Suprapubic skin (tissue), 4 donors: ENCODE results near the gene UNC93A. TPM values are rescaled to one million over a fixed set of nuclear protein-coding genes. Genes with fewer than 3 reads are reported as not detected.

Experiments used
- DNase-seq, 2 donors: peaks; one replicate each; pipeline ENCODE4 v3.0.0-alpha.2; 2019; ENCODE audit warnings: low spot score in 2 of 2
- H3K27ac ChIP-seq: fragments of 200-600 bp; sonication (generic); one replicate; pipeline ENCODE4 v1.5.1; 2019
- H3K27me3 ChIP-seq: fragments of 200-600 bp; sonication (generic); one replicate; pipeline ENCODE4 v1.5.1; 2019
- H3K36me3 ChIP-seq: fragments of 200-600 bp; sonication (generic); one replicate; pipeline ENCODE4 v1.5.1; 2019
- H3K4me1 ChIP-seq: fragments of 200-600 bp; sonication (generic); one replicate; pipeline ENCODE4 v1.5.1; 2019
- H3K4me3 ChIP-seq: fragments of 200-600 bp; sonication (generic); one replicate; pipeline ENCODE4 v1.5.1; 2019; ENCODE audit warnings: mild to moderate bottlenecking
- H3K9me3 ChIP-seq: fragments of 200-600 bp; sonication (generic); one replicate; pipeline ENCODE4 v1.5.1; 2019
- EP300 ChIP-seq: sonication (generic); formaldehyde crosslinking; IDR thresholded peaks from one replicate; pipeline ENCODE4 v1.6.1; 2017; ENCODE audit warnings: antibody characterized with exemption
- POLR2A ChIP-seq, 2 donors: fragments of 450-650 bp; IDR thresholded peaks; one replicate each; pipeline ENCODE4 v1.6.1; 2017; ENCODE audit warnings: antibody characterized with exemption in 2 of 2, mild to moderate bottlenecking in 2 of 2, moderate library complexity in 2 of 2
- POLR2AphosphoS5 ChIP-seq, 3 donors: sonication (generic); formaldehyde crosslinking; IDR thresholded peaks; one replicate each; pipeline ENCODE4 v1.6.1; 2017; ENCODE audit warnings: antibody characterized with exemption in 3 of 3
- WGBS: methylation state at CpG from one replicate; pipeline ENCODE4 v1.1.5; 2018; 5-methylcytosine and 5-hydroxymethylcytosine counted together
- total RNA-seq, 4 donors: library from RNA; depleted of rRNA; stranded (reverse); fragments of >200 nt; gene quantifications; one replicate each; pipeline ENCODE4 v1.1.0, GENCODE V29; 2016
- TF ChIP-seq, protein P1 (sequence below), 2 donors: fragments of 200-600 bp in 1 of 2; fragments of 450-650 bp in 1 of 2; sonication (generic) in 1 of 2; IDR thresholded peaks; one replicate each; pipeline ENCODE4 v1.5.1; 2016 to 2019; ENCODE audit warnings: antibody characterized with exemption in 2 of 2, mild to moderate bottlenecking in 1 of 2, moderate library complexity in 1 of 2

UNC93A gene
- total RNA-seq, 4 donors from 2014 or later: 16.1 to 41.7 (median 30.2) TPM

DNA sequence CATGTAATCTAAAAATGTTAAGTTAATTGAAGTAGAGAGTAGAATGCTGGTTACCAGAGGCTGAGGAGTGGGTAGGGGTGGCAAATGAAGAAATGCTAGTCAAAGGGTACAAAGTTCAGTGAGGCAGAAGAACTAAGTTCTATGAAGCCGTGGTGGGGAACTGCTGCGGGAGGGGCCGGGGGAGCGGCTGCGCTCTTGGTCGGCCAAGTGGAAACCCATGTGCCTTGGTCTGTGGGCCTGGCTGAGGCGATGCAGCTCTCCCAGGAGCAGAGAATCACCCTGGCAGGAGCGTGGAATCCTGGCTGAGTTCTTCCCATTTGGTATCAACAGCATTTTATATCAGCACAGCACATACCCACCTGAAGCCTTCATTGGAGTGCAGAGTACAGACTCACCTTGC, 56.1 kb downstream of the UNC93A start:
- 89% methylated on average over 8 of the region's 8 CpGs for WGBS
- no peak overlapping the region for H3K27ac ChIP-seq
- H3K9me3 ChIP-seq: no peaks in the 10 kb centered on the region
- no peak for TF ChIP-seq POLR2AphosphoS5 (IDR thresholded peaks at IDR 0.05)
- TF ChIP-seq, protein P1, sequence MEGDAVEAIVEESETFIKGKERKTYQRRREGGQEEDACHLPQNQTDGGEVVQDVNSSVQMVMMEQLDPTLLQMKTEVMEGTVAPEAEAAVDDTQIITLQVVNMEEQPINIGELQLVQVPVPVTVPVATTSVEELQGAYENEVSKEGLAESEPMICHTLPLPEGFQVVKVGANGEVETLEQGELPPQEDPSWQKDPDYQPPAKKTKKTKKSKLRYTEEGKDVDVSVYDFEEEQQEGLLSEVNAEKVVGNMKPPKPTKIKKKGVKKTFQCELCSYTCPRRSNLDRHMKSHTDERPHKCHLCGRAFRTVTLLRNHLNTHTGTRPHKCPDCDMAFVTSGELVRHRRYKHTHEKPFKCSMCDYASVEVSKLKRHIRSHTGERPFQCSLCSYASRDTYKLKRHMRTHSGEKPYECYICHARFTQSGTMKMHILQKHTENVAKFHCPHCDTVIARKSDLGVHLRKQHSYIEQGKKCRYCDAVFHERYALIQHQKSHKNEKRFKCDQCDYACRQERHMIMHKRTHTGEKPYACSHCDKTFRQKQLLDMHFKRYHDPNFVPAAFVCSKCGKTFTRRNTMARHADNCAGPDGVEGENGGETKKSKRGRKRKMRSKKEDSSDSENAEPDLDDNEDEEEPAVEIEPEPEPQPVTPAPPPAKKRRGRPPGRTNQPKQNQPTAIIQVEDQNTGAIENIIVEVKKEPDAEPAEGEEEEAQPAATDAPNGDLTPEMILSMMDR (IDR thresholded peaks at IDR 0.05): no peak
- TF ChIP-seq EP300: no peak
- no peak for TF ChIP-seq POLR2A (IDR thresholded peaks at IDR 0.05)
- peaks cover 20% of the 10 kb centered on the region for H3K4me1 ChIP-seq
- no peak for DNase-seq
- peaks cover 47% of the 10 kb centered on the region for H3K27me3 ChIP-seq
- H3K4me3 ChIP-seq: no peak overlapping the region
- no peaks in the 10 kb centered on the region for H3K36me3 ChIP-seq

DNA sequence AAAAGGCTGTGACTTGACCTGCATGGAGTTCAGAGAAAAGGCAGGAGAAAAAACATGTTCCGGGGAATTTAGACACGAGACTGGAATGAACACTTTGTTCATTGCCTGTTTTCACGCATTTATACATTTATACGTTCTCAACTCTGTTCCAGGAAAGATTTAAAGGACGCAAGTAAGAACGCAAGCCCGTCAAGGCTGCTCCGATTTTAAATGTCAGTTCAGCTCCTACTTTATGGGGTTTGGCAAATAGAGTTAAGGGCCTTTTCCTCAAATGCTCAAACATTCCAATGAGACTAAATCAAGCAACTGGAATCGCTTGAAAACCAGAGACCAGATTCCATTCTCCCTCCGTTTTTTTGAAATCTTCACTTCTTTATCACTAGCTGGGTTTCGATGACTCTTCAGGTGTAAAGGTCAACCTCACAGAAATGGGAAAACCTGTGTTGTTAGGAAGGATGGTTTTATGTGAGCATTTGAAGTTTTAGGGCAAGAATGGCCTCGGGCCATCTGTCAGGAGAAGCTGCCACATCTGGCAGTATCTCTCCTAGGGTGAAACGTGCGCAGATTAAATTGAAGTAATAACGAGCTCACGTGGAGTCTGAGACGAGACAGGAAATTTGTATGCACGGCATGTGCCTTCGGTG, 58.6 kb downstream of the UNC93A start:
- no peak for DNase-seq
- Histone ChIP-seq H3K4me1 (peaks cover 20% of the 10 kb centered on the region), H3K9me3 (no peaks in the 10 kb centered on the region), H3K27me3 (peaks cover 54% of the 10 kb centered on the region), H3K4me3 (no peak overlapping the region), H3K36me3 (no peaks in the 10 kb centered on the region), H3K27ac (no peak overlapping the region)
- no peak for TF ChIP-seq EP300
- TF ChIP-seq, protein P1 (IDR thresholded peaks at IDR 0.05): no peak
- TF ChIP-seq POLR2A (IDR thresholded peaks at IDR 0.05): no peak
- TF ChIP-seq POLR2AphosphoS5 (IDR thresholded peaks at IDR 0.05): no peak
- WGBS: 31% methylated on average over 19 of the region's 19 CpGs

DNA sequence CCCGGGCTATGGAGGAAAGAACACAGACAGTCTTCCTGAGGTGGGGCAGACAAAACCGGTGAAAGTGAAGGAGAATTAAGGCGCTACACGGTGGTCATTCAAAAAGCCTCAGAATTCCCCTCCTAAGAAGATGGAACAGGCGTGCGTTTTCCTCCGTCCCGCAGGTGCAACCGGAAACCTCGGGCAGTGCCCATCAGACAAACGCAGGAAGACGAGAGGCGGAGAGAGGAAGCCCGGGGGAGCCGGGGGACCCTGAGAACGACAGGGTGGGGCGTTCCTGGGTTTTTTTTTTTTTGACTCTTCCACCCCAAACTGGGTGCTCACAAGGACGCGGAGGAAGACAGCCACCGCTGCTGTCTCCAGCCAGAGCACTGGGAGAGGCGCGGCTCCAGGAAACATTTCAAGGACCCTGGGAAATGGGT, 59.2 kb downstream of the UNC93A start:
- Histone ChIP-seq H3K9me3 (no peaks in the 10 kb centered on the region), H3K4me1 (peaks cover 20% of the 10 kb centered on the region), H3K27me3 (peaks cover 54% of the 10 kb centered on the region), H3K27ac (no peak overlapping the region), H3K4me3 (peak overlapping the region; percentile 43), H3K36me3 (no peaks in the 10 kb centered on the region)
- DNase-seq: no peak
- 2% methylated on average over 21 of the region's 22 CpGs for WGBS
- TF ChIP-seq POLR2AphosphoS5 (IDR thresholded peaks at IDR 0.05): no peak
- no peak for TF ChIP-seq POLR2A (IDR thresholded peaks at IDR 0.05)
- TF ChIP-seq EP300: no peak
- TF ChIP-seq, protein P1 (IDR thresholded peaks at IDR 0.05): no peak

- Histone ChIP-seq H3K4me3 (peak overlapping the region; percentile 43), H3K27ac (no peak overlapping the region), H3K4me1 (peaks cover 20% of the 10 kb centered on the region), H3K36me3 (no peaks in the 10 kb centered on the region), H3K27me3 (peaks cover 61% of the 10 kb centered on the region), H3K9me3 (no peaks in the 10 kb centered on the region)
- TF ChIP-seq, protein P1 (IDR thresholded peaks at IDR 0.05): peak in 1 of 2 donors; percentile 70
- no peak for TF ChIP-seq EP300
- 2% methylated on average over 40 of the region's 62 CpGs for WGBS
- peak in 1 of 2 donors; percentile 73 for DNase-seq
Measured at GRCh38 chr6:167350731-167351655, 59.9 kb downstream of the UNC93A start.
